ENCODE measurements around the gene IMMP2L.

- no peak for TF ChIP-seq NFE2L1 (CRISPR knock-in tag; IDR thresholded peaks at IDR 0.05)
- no peak for TF ChIP-seq CTCF (IDR thresholded peaks at IDR 0.05)
- TF ChIP-seq FOXJ3 (CRISPR knock-in tag; IDR thresholded peaks at IDR 0.05; ENCODE audit: borderline replicate concordance): no peak
- TF ChIP-seq CREB1 (CRISPR knock-in tag; IDR thresholded peaks at IDR 0.05): no peak
- TF ChIP-seq USF2 (CRISPR knock-in tag; IDR thresholded peaks at IDR 0.05): no peak
- TF ChIP-seq ELF4 (CRISPR knock-in tag; IDR thresholded peaks at IDR 0.05; ENCODE audit: low read depth): no peak
- TF ChIP-seq MAX (CRISPR knock-in tag; IDR thresholded peaks at IDR 0.05): no peak
- TF ChIP-seq TP53 (CRISPR knock-in tag; IDR thresholded peaks at IDR 0.05): no peak
- no peak for TF ChIP-seq NR3C1 (CRISPR knock-in tag; conservative IDR thresholded peaks at IDR 0.05; ENCODE audit: low read depth)
- TF ChIP-seq E2F4 (CRISPR knock-in tag; IDR thresholded peaks at IDR 0.05; ENCODE audit: borderline replicate concordance, low read depth): no peak
Observed at GRCh38 chr7:111571720-111572119, 9.4 kb upstream of the IMMP2L start.

Measured in WTC11 (cell line).